Thyroid gland (tissue), 4 donors: Measurements from ENCODE around the gene C2orf49.

Experiments
- CTCF ChIP-seq, 6 experiments: fragments of 200-600 bp in 3 of 6; fragments of 450-650 bp in 3 of 6; sonication (generic) in 3 of 6; IDR thresholded peaks; one replicate each; pipeline ENCODE4 v1.5.1; 2016 to 2019; ENCODE audit warnings: antibody characterized with exemption in 6 of 6, mild to moderate bottlenecking in 2 of 6, inconsistent platforms in 1 of 6, moderate library complexity in 1 of 6
- POLR2A ChIP-seq, 2 donors: fragments of 450-650 bp; IDR thresholded peaks; one replicate each; pipeline ENCODE4 v1.6.1; 2017; ENCODE audit warnings: antibody characterized with exemption in 2 of 2, mild to moderate bottlenecking in 2 of 2, moderate library complexity in 1 of 2

GRCh38 chr2:105299290-105299689 lies 38.0 kb upstream of the C2orf49 start:
- TF ChIP-seq CTCF (IDR thresholded peaks at IDR 0.05): no peak
- no peak for TF ChIP-seq POLR2A (IDR thresholded peaks at IDR 0.05)
